H1 (cell line): ENCODE data around the gene ZMYM2. TPM values are rescaled to one million over a fixed set of nuclear protein-coding genes. Genes with fewer than 3 reads are reported as not detected.

ENCODE experiments used
- CTCF ChIA-PET: fragments of 300-600 bp; sonication (Branson Sonifier 250); formaldehyde crosslinking; loops from one replicate; lab custom pipeline; 2021; ENCODE audit not compliant: partially characterized antibody; lab: Charles Lee
- POLR2A ChIA-PET: fragments of 300-600 bp; sonication (Branson Sonifier 250); formaldehyde crosslinking; loops from one replicate; lab custom pipeline; 2021; ENCODE audit warnings: inconsistent platforms; ENCODE audit not compliant: partially characterized antibody; lab: Charles Lee
- DNase-seq, 2 experiments: peaks; one replicate each; pipeline versions ENCODE4 v3.0.0 to v3.0.0-alpha.2; 2010 to 2022; ENCODE audit warnings: low spot score in 2 of 2, low read depth in 1 of 2, mixed read lengths in 1 of 2
- FAIRE-seq: peaks from 2 replicates; lab custom pipeline; 2011; peaks lifted over from hg19 to GRCh38; lab: Jason Lieb, UNC
- H2AFZ ChIP-seq: 2 replicates; pipeline ENCODE4 v1.8.1; 2012; ENCODE audit warnings: low read length, inconsistent platforms
- H2AK5ac ChIP-seq: 2 replicates; pipeline ENCODE4 v1.6.1; 2013; ENCODE audit warnings: low read depth, low read length
- H2BK120ac ChIP-seq: replicated peaks from 2 replicates; pipeline ENCODE3; 2013; ENCODE audit warnings: low read depth, low read length, inconsistent platforms
- H2BK12ac ChIP-seq: 2 replicates; pipeline ENCODE4 v1.6.1; 2013; ENCODE audit warnings: low read depth, low read length
- H2BK15ac ChIP-seq: 2 replicates; pipeline ENCODE4 v1.6.1; 2013; ENCODE audit warnings: low read length
- H2BK20ac ChIP-seq: 2 replicates; pipeline ENCODE4 v1.6.1; 2013; ENCODE audit warnings: low read length
- H2BK5ac ChIP-seq: 2 replicates; pipeline ENCODE4 v1.6.1; 2013; ENCODE audit warnings: low read depth, low read length
- H3K14ac ChIP-seq: 2 replicates; pipeline ENCODE4 v1.6.1; 2013; ENCODE audit warnings: inconsistent platforms; ENCODE audit not compliant: insufficient read length
- H3K18ac ChIP-seq: 2 replicates; pipeline ENCODE4 v1.6.1; 2013; ENCODE audit warnings: low read length; ENCODE audit errors: extremely low read depth
- H3K23ac ChIP-seq: 2 replicates; pipeline ENCODE4 v1.6.1; 2013; ENCODE audit warnings: inconsistent platforms; ENCODE audit not compliant: insufficient read length
- H3K23me2 ChIP-seq: 2 replicates; pipeline ENCODE4 v1.6.1; 2013; ENCODE audit warnings: low read depth, low read length
- H3K27ac ChIP-seq: 2 replicates; pipeline ENCODE4 v1.6.1; 2011; ENCODE audit warnings: low read depth, low read length, inconsistent platforms
- H3K27me3 ChIP-seq, 4 experiments: replicated peaks in 1 of 4; 1 replicate in 1 of 4; 2 replicates in 3 of 4; pipeline versions ENCODE4 v1.6.1 to v1.8.1; 2011 to 2013; ENCODE audit warnings: low read length in 3 of 4, mild to moderate bottlenecking in 3 of 4, inconsistent platforms in 2 of 4, mixed read lengths in 2 of 4, moderate library complexity in 1 of 4; ENCODE audit not compliant: control insufficient read depth in 3 of 4, insufficient read depth in 3 of 4; ENCODE audit errors: extremely low read depth in 1 of 4
- H3K36me3 ChIP-seq, 4 experiments: 2 replicates each; pipeline versions ENCODE4 v1.6.1 to v1.8.1; 2011 to 2013; ENCODE audit warnings: mild to moderate bottlenecking in 4 of 4, low read length in 3 of 4, moderate library complexity in 2 of 4, control low read depth in 1 of 4, inconsistent platforms in 1 of 4; ENCODE audit not compliant: insufficient read depth in 4 of 4, control insufficient read depth in 2 of 4
- H3K4ac ChIP-seq: replicated peaks from 2 replicates; pipeline ENCODE3; 2013; ENCODE audit warnings: low read length, low read depth, mixed read lengths, inconsistent platforms; ENCODE audit not compliant: insufficient read length
- H3K4me1 ChIP-seq, 4 experiments: replicated peaks in 1 of 4; 1 replicate in 1 of 4; 2 replicates in 3 of 4; pipeline versions ENCODE4 v1.6.1 to v1.8.1; 2011 to 2013; ENCODE audit warnings: low read length in 3 of 4, inconsistent platforms in 2 of 4, mixed read lengths in 1 of 4; ENCODE audit not compliant: insufficient read depth in 4 of 4, control insufficient read depth in 3 of 4
- H3K4me2 ChIP-seq, 2 experiments: 2 replicates each; pipeline versions ENCODE4 v1.6.1 to v1.8.1; 2011 to 2013; ENCODE audit warnings: low read depth in 2 of 2, low read length in 2 of 2, control low read depth in 1 of 2, inconsistent platforms in 1 of 2, mild to moderate bottlenecking in 1 of 2; ENCODE audit not compliant: insufficient read depth in 1 of 2
- H3K4me3 ChIP-seq, 4 experiments: fragments of 200-600, 300-600 bp in 1 of 4; sonication (generic), shearing (Covaris generic), sonication (Bioruptor Twin) in 1 of 4; 2 replicates each; pipeline versions ENCODE4 v1.5.1 to v1.8.1; 2011 to 2016; ENCODE audit warnings: low read length in 4 of 4, low read depth in 3 of 4, control low read depth in 2 of 4, inconsistent platforms in 2 of 4, mild to moderate bottlenecking in 2 of 4, mixed read lengths in 1 of 4, moderate library complexity in 1 of 4; ENCODE audit not compliant: insufficient read depth in 2 of 4; ENCODE audit errors: extremely low read depth in 1 of 4
- H3K56ac ChIP-seq: replicated peaks from 2 replicates; pipeline ENCODE3; 2013; ENCODE audit warnings: low read depth, mild to moderate bottlenecking, mixed read lengths, low read length, inconsistent platforms; ENCODE audit not compliant: insufficient read length
- H3K79me1 ChIP-seq: 2 replicates; pipeline ENCODE4 v1.6.1; 2013; ENCODE audit warnings: low read depth, low read length, control low read depth
- H3K79me2 ChIP-seq, 2 experiments: 2 replicates each; pipeline versions ENCODE4 v1.6.1 to v1.8.1; 2012 to 2013; ENCODE audit warnings: low read length in 2 of 2, mild to moderate bottlenecking in 2 of 2, inconsistent platforms in 1 of 2; ENCODE audit not compliant: insufficient read depth in 2 of 2, control insufficient read depth in 1 of 2
- H3K9ac ChIP-seq, 4 experiments: replicated peaks in 1 of 4; 1 replicate in 1 of 4; 2 replicates in 3 of 4; pipeline versions ENCODE4 v1.6.1 to v1.8.1; 2011 to 2013; ENCODE audit warnings: low read depth in 3 of 4, low read length in 3 of 4, control low read depth in 2 of 4, mild to moderate bottlenecking in 2 of 4, moderate library complexity in 2 of 4, inconsistent platforms in 1 of 4; ENCODE audit errors: extremely low read depth in 1 of 4
- H3K9me3 ChIP-seq, 2 experiments: 2 replicates each; pipeline versions ENCODE4 v1.6.1 to v1.8.1; 2012 to 2013; ENCODE audit warnings: mild to moderate bottlenecking in 2 of 2, moderate library complexity in 2 of 2, control low read depth in 1 of 2, inconsistent platforms in 1 of 2, low read depth in 1 of 2, low read length in 1 of 2, mixed read lengths in 1 of 2; ENCODE audit not compliant: insufficient read depth in 2 of 2
- H4K20me1 ChIP-seq, 2 experiments: replicated peaks in 1 of 2; 2 replicates each; pipeline versions ENCODE3 to v1.8.1; 2011 to 2013; ENCODE audit warnings: inconsistent platforms in 2 of 2, low read length in 2 of 2, mild to moderate bottlenecking in 1 of 2; ENCODE audit not compliant: insufficient read depth in 2 of 2, control insufficient read depth in 1 of 2
- H4K5ac ChIP-seq: 2 replicates; pipeline ENCODE4 v1.6.1; 2013; ENCODE audit warnings: low read length, low read depth, mixed read lengths, inconsistent platforms; ENCODE audit not compliant: insufficient read length
- H4K8ac ChIP-seq: 2 replicates; pipeline ENCODE4 v1.8.0; 2013; ENCODE audit warnings: mild to moderate bottlenecking, moderate library complexity, low read length, inconsistent platforms; ENCODE audit not compliant: insufficient read depth; ENCODE audit errors: extremely low read depth
- H4K91ac ChIP-seq: replicated peaks from 2 replicates; pipeline ENCODE3; 2013; ENCODE audit warnings: low read length, mixed read lengths, inconsistent platforms; ENCODE audit not compliant: insufficient read length
- BRCA1 ChIP-seq: IDR thresholded peaks from 2 replicates; pipeline ENCODE4 v1.6.1; 2012; ENCODE audit warnings: low read depth, low read length, improper control_type of control experiment
- CREB1 ChIP-seq: IDR thresholded peaks from 2 replicates; pipeline ENCODE4 v1.6.1; 2012; ENCODE audit warnings: inconsistent platforms
- CTBP2 ChIP-seq: IDR thresholded peaks from 2 replicates; pipeline ENCODE4 v1.7.0; 2011; ENCODE audit warnings: borderline replicate concordance, mild to moderate bottlenecking, moderate library complexity, mixed read lengths, low read length; ENCODE audit not compliant: insufficient read depth, insufficient read length
- HDAC6 ChIP-seq: IDR thresholded peaks from one replicate; pipeline ENCODE4 v1.7.1; 2012; ENCODE audit warnings: low read depth, mild to moderate bottlenecking, inconsistent platforms, low read length, moderate library complexity
- JUN ChIP-seq: IDR thresholded peaks from 2 replicates; pipeline ENCODE4 v1.6.1; 2011; ENCODE audit warnings: low read depth, mild to moderate bottlenecking, improper control_type of control experiment, low read length
- KDM1A ChIP-seq: fragments of 200-600, 300-600 bp; sonication (generic); IDR thresholded peaks from 2 replicates; pipeline ENCODE4 v1.7.1; 2016; ENCODE audit warnings: mild to moderate bottlenecking, low read length, borderline replicate concordance
- KDM4A ChIP-seq: IDR thresholded peaks from one replicate; pipeline ENCODE4 v1.7.1; 2012; ENCODE audit warnings: low read depth, mild to moderate bottlenecking, moderate library complexity, low read length, inconsistent platforms; ENCODE audit not compliant: severe bottlenecking
- POLR2AphosphoS5 ChIP-seq: IDR thresholded peaks from 2 replicates; pipeline ENCODE4 v1.6.1; 2011; ENCODE audit warnings: low read depth, low read length
- RAD21 ChIP-seq, 2 experiments: IDR thresholded peaks in 1 of 2; conservative IDR thresholded peaks in 1 of 2; 2 replicates each; pipeline ENCODE4 v1.6.1; 2011; ENCODE audit warnings: low read depth in 2 of 2, low read length in 2 of 2, improper control_type of control experiment in 1 of 2, inconsistent platforms in 1 of 2, mild to moderate bottlenecking in 1 of 2, moderate library complexity in 1 of 2
- SIRT6 ChIP-seq: IDR thresholded peaks from one replicate; pipeline ENCODE4 v1.7.1; 2012; ENCODE audit warnings: low read length, inconsistent platforms
- TAF7 ChIP-seq: optimal IDR thresholded peaks from 2 replicates; pipeline ENCODE3; 2011; ENCODE audit warnings: low read depth, mild to moderate bottlenecking, inconsistent platforms, low read length, moderate library complexity, borderline replicate concordance
- TCF12 ChIP-seq: IDR thresholded peaks from 2 replicates; pipeline ENCODE4 v1.6.1; 2011; ENCODE audit warnings: low read depth, mild to moderate bottlenecking, low read length
- WGBS, 2 experiments: shearing (Covaris generic) in 1 of 2; methylation state at CpG; one replicate each; pipeline versions ENCODE4 v1.1.6 to v1.1.7; 2013 to 2015; ENCODE audit warnings: low lambda C conversion rate in 2 of 2, mixed read lengths in 2 of 2, inconsistent platforms in 1 of 2, low coverage in 1 of 2, missing lambda C conversion rate in 1 of 2; ENCODE audit not compliant: insufficient replicate concordance in 2 of 2, insufficient coverage in 1 of 2, insufficient read length in 1 of 2; ENCODE audit errors: extremely low coverage in 1 of 2, missing lambda C conversion rate in 1 of 2; 5-methylcytosine and 5-hydroxymethylcytosine counted together
- polyA plus RNA-seq, 7 experiments: library from polyadenylated mRNA; depleted of rRNA in 3 of 7; stranded (reverse) in 5 of 7; unstranded in 2 of 7; fragments of >200 nt in 5 of 7; fragments of 200-250 nt in 2 of 7; gene quantifications; 1 replicate in 5 of 7; 2 replicates in 1 of 7; 4 replicates in 1 of 7; pipeline versions ENCODE4 v1.2.1 to v1.2.3, GENCODE V29; 2011 to 2013; ENCODE audit warnings: missing spikeins in 2 of 7, mixed read lengths in 2 of 7
- total RNA-seq: library from RNA; stranded (reverse); fragmentation: NEBNext Ultra II Directional; extraction: Animal tissue kit (Norgen Biotek cat#: 25700); gene quantifications from 2 replicates; pipeline ENCODE4 v1.2.1, GENCODE V29; 2021
- TF ChIP-seq, protein P1 (sequence below): IDR thresholded peaks from 2 replicates; pipeline ENCODE4 v1.6.1; 2012; ENCODE audit warnings: inconsistent platforms

Gene ZMYM2
- total and polyA plus RNA-seq, 2 of the 8 experiments (the other 6 are each of a cell fraction or from before 2014, with no cell fraction given) = 41.2 to 159 TPM

- Histone ChIP-seq H2AFZ (no peak overlapping the region), H3K79me1 (no peaks in the 10 kb centered on the region), H4K8ac (no peak overlapping the region), H3K36me3 (peaks cover 0 to 5% (median 3%) of the 10 kb centered on the region in 4 experiments; a peak in 3 of 8 replicates), H4K20me1 (peaks cover 4 to 6% of the 10 kb centered on the region in 2 experiments), H4K5ac (no peak overlapping the region), H3K4me2 (no peak overlapping the region), H3K27me3 (no peaks in the 10 kb centered on the region), H2AK5ac (no peak overlapping the region), H3K18ac (no peak overlapping the region), H3K9ac (no peak overlapping the region), H2BK5ac (no peak overlapping the region), H2BK120ac (no peak overlapping the region), H3K4me3 (no peak overlapping the region), H3K4ac (no peak overlapping the region), H3K56ac (no peak overlapping the region), H2BK15ac (no peak overlapping the region), H3K9me3 (no peaks in the 10 kb centered on the region; a peak in 1 of 4 replicates), H2BK12ac (no peak overlapping the region), H2BK20ac (no peak overlapping the region), H3K79me2 (peaks cover 0 to 19% of the 10 kb centered on the region in 2 experiments; a peak in 3 of 4 replicates), H3K23ac (no peak overlapping the region), H3K4me1 (peaks cover 0 to 6% (median 1%) of the 10 kb centered on the region in 4 experiments; a peak in 2 of 7 replicates), H4K91ac (no peak overlapping the region), H3K27ac (no peak overlapping the region), H3K23me2 (peaks cover 4% of the 10 kb centered on the region), H3K14ac (no peak overlapping the region)
- 91% methylated on average over 4 of the region's 4 CpGs; no CpG with 5 or more reads in 1 of the 2 experiments for WGBS, 2 experiments
- DNase-seq (no peak), FAIRE-seq (no peak)
- POLR2A ChIA-PET = interaction anchor here (0.8 to 1.5 kb wide), 4 partner anchors 11 to 34 kb away, joined by 3 read pairs; no protein-coding TSS in a partner anchor
- CTCF ChIA-PET = interaction anchor here (0.5 to 1.2 kb wide), 7 partner anchors 14 to 113 kb away, joined by 3 to 5 read pairs (median 3); partner anchors contain the start of gene ZMYM5
- TF ChIP-seq POLR2AphosphoS5 = no peak
- no peak for TF ChIP-seq BRCA1
- TF ChIP-seq, protein P1, sequence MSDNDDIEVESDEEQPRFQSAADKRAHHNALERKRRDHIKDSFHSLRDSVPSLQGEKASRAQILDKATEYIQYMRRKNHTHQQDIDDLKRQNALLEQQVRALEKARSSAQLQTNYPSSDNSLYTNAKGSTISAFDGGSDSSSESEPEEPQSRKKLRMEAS = no peak
- no peak for TF ChIP-seq JUN
- no peak for TF ChIP-seq TCF12
- no peak for TF ChIP-seq CTBP2
- no peak for TF ChIP-seq SIRT6
- no peak for TF ChIP-seq KDM1A
- TF ChIP-seq TAF7 = no peak
- TF ChIP-seq CREB1 = no peak
- no peak for TF ChIP-seq HDAC6
- TF ChIP-seq KDM4A = no peak
- TF ChIP-seq RAD21 (IDR thresholded peaks at IDR 0.05 in 1 of 2, conservative IDR thresholded peaks at IDR 0.05 in 1 of 2; ENCODE audit: low read depth in 2 of 2, low read length in 2 of 2) = no peak
Observed at GRCh38 chr13:19955873-19956559, 2.5 kb upstream of the ZMYM2 start.
